GM21576 (cell line): Measurements from ENCODE around the gene LDAF1.
"Not testable (repeated sequence)": the region's sequence is repeated elsewhere in the genome, so short reads cannot be mapped to it uniquely, and the experiment has no call there.

Experiments
- ATAC-seq: cut with Tn5 transposase; IDR thresholded peaks from one replicate; pipeline ENCODE4 v1.9.1; 2021; ENCODE audit warnings: mild to moderate bottlenecking, moderate library complexity; ENCODE audit not compliant: unreplicated experiment

LDAF1 gene

GRCh38 chr16:21161211-21161610 lies 2.7 kb downstream of the LDAF1 start:
- no peak for ATAC-seq

GRCh38 chr16:21162661-21163151 lies 4.2 kb downstream of the LDAF1 start:
- no peak for ATAC-seq

GRCh38 chr16:21163576-21163975 lies 5.1 kb downstream of the LDAF1 start:
- ATAC-seq, result no peak

- no peak for ATAC-seq
Observed at GRCh38 chr16:21164521-21165168, 6.2 kb downstream of the LDAF1 start.

GRCh38 chr16:21166561-21166961 lies 8.1 kb downstream of the LDAF1 start:
- no peak for ATAC-seq

GRCh38 chr16:21167360-21167759 lies 8.9 kb downstream of the LDAF1 start:
- ATAC-seq, result no peak

GRCh38 chr16:21167929-21168602 lies 9.6 kb downstream of the LDAF1 start:
- ATAC-seq, result no peak

GRCh38 chr16:21169249-21169981 lies 10.9 kb downstream of the LDAF1 start:
- ATAC-seq, result no peak

- not testable (repeated sequence) for ATAC-seq
Observed at GRCh38 chr16:21170116-21170515, 11.6 kb downstream of the LDAF1 start.

GRCh38 chr16:21172650-21173049 lies 14.2 kb downstream of the LDAF1 start:
- ATAC-seq, result no peak

- no peak for ATAC-seq
Observed at GRCh38 chr16:21175397-21175796, 16.9 kb downstream of the LDAF1 start.

- ATAC-seq, result no peak
Observed at GRCh38 chr16:21179126-21179982, 20.9 kb downstream of the LDAF1 start.

- no peak for ATAC-seq
Observed at GRCh38 chr16:21179983-21180365, 21.5 kb downstream of the LDAF1 start.

- ATAC-seq, result no peak
Observed at GRCh38 chr16:21183995-21184394, 25.5 kb downstream of the LDAF1 start.

GRCh38 chr16:21184834-21185233 lies 26.4 kb downstream of the LDAF1 start:
- no peak for ATAC-seq

- ATAC-seq, result no peak
Observed at GRCh38 chr16:21185659-21186325, 27.3 kb downstream of the LDAF1 start.

GRCh38 chr16:21186326-21186691 lies 27.8 kb downstream of the LDAF1 start:
- no peak for ATAC-seq

GRCh38 chr16:21189311-21189710 lies 30.8 kb downstream of the LDAF1 start:
- ATAC-seq, result no peak

- no peak for ATAC-seq
Observed at GRCh38 chr16:21190013-21190412, 31.5 kb downstream of the LDAF1 start.

GRCh38 chr16:21190599-21190998 lies 32.1 kb downstream of the LDAF1 start:
- no peak for ATAC-seq
